GM19452 (cell line): ENCODE data around the gene ITPR1.

Source experiments
- ATAC-seq: cut with Tn5 transposase; IDR thresholded peaks from one replicate; pipeline ENCODE4 v1.9.1; 2021; ENCODE audit not compliant: unreplicated experiment

ITPR1 gene

DNA sequence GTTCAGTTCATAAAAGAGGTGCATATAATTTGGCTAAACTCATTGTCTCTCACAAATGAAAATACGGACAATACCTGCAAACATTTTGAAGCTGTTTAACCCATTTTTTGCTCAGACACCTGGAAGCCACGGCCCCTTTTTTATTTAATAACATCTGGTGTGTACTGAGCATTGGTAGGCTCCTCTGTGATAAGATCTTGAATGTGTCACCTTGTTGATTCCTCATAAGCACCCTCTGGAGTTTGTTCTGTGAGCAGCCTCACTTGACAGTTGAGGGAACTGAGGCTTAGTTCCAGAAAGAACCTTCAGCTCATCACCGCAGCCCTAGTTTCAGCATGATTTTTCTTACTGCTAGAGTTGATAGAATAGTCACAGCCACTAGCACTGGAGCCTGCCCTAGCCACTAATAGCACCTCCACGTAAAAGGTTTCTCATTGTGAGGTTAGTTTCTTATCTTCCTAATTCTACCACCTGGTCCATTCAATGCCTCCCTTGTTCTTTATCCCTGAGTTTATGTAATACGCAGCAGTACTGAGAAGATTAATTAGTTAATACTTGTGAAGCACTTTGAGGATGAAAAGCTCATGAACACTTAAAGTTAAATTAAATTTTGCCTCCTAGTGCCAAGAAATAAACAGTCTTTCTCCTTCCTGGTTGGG is 71.9 kb downstream of the ITPR1 start:
- no peak for ATAC-seq

DNA sequence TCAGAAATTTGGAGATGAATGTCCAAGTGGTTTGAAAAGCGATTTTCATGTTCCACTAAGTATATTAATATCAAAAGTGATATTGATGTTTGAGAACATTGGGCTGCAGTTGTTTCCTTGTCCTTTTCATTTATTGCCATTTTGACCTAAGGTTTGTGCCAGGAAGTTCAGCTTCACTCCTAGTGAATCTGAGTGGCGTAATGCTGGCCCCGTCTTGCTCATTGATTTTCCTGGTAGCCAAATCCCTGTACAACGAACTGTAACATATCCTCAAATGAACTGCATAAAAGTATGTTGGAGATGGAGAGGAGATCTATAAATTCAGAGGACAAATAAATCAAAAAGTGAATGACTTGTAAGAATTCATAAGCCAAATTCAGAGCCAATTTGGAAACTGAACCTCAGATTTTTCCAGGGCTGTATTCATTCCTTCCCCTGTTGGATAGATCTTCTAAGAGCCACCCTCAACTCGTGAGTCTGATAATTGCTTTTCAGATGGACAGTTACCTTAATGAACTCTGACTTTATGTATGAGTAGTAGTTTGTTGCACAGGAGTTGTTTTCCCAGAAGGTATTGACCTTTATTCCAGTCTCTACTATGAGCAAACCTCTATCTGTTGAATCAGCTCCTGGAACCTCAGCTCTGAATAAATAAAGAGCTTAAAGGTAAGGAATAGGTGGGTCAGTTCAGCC is 72.8 kb downstream of the ITPR1 start:
- ATAC-seq = no peak

DNA sequence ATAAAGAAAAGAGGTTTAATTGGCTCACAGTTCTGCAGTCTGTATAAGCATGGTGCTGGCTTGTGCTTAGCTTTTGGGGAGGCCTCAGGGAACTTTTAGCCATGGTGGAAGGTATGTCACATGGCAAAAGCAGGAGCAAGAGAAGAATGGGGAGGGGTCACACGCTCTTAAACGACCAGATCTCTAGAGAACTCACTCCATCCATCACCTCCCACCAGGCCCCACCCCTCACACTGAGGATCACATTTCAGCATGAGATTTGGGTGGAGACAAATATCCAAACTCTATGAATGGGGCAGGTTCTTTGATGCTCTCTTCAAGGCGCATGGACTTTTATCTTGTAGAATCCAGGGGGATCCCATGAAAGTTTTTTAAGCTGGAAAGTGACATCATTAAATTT is 75.7 kb downstream of the ITPR1 start:
- no peak for ATAC-seq

DNA sequence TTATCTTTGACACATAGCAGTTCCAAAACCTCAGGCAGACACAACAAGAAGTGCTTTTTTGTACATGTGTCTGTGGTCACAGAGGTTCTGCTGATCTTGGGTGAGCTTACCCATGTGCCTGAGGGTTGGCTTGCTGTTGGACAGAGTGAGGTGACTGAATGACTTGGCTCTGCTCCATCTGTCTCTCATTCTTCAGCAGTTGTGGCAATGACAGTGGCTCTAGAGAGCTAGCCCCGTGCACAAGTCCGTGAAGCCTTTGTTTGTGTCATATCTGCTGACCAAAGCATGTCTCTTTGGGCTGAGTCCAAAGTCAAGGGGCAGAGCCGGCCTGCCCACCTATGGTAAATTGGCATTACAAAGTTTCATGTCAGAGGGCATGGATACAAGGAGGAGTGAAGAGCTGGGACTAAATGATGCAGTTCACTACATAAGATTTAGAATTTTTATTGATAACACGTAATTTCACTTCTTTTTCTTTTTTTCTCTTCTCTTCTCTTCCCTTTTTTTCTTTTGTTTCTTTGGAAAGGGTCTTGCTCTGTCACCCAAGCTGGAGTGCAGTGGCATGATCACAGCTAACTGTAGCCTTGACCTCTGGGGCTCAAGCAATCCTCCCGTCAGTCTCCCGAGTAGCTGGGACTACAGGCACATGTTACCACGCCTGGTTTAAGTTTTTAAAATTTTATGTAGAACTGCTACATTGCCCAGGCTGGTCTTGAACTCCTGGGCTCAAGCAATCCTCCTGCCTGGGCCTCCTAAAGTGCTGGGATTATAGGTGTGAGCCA is 77.9 kb downstream of the ITPR1 start:
- ATAC-seq = no peak

DNA sequence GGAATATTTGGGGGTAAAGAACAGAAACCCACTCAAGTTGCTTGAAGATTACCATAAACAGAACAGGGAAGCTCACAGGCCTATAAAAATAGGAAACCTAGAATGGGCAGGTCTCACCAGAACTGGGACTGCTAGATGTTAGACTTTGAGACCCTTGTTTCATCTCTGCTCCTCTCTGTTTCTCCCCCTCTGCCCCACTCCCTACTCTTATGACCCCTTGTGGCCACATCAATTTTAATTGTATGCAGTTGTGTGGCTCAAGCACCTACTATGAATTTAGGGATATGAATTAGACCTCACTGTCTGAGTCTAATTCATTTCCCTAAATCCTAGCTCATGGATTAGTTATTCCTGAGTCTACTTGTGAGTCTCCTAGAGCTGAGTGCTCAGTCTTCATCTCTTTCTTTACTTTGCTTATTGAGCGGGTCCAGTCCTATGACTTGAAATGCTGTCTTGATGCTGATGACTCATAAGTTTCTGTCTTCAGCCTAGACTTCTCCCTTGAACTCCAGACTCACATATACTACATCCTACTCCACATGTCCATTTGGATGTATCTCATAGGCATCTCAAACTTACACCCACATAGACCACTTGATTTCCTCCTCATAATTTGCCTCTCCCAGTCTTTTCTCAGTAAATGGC is 78.7 kb downstream of the ITPR1 start:
- no peak for ATAC-seq

DNA sequence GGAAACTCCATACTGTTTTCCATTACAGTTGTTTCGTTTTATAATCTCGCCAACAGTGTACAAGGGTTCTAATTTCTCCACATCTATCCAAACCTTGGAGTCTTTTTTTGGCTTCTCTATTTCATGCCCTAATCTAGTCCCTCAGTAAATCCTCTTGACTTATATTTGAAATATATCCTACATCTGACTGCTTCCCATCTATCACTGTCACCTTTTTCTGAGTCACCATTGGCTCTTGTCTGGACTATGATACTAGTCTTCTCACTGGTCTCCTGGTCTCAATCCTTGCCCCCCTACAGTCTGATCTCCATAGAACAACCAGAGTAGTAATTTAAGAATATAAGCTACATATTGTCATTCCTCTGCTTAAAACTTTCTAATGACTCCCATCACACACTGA is 80.0 kb downstream of the ITPR1 start:
- no peak for ATAC-seq

DNA sequence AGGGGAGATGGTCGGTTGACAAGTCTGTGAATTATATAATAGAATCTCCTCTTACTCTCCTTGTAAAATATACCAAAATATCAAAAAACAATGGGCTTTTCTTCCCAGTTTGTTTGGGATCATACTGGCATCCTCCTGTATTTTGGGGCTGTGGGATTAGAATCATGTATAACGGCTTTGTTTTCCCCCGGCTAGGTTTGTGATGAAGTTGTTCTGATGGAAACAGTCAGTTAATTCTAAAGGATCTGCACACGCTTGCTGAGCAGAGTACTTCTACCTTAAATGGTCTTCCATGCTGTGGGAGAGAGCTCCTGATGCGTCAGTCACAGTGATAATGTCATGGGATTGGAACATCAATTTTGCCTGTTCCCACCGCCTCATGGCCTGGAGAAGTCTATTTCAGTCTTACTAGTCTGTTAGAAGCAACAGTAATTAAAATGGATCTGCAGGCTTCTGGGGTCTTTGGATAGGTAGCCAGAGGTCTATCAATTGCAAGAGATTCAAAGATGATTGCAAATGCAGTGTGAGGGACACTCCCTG is 81.3 kb downstream of the ITPR1 start:
- ATAC-seq = no peak

DNA sequence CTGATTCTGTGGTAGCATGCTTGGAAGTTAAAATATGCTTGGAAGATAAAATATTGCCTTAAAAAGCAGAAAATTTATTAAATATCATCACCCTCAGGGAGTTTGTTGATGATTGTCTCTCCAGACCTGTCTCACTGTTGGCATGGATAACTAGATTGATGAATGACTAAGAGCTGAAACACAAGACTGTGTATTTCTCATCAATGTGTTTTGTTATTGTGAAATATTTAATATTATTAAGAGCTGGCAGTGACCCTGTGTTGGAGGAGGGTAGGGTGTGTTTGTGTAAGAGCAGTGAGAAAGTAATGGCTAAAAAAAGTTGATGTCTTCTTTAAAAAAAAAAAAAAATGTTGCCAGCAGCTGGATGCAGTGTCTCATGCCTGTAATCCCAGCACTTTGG is 82.2 kb downstream of the ITPR1 start:
- no peak for ATAC-seq

DNA sequence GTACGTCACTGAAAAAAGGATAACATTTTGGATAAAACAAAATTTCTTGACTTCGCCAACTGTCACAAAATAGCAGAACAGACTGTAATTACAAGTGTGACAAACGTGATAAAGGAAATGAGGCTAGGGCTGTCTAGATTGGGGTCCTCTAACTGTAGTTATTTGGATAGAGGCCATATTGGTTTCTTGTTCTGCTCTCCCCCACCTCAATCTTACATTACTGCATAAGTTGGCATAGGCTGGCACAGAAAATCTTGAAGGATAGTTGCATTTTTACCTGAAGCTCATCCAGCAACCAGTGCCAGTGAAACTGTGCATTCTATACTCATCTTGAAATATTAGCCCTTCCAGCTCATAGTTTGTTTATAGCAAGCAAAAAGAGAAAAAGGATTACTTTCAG is 84.6 kb downstream of the ITPR1 start:
- ATAC-seq = no peak

DNA sequence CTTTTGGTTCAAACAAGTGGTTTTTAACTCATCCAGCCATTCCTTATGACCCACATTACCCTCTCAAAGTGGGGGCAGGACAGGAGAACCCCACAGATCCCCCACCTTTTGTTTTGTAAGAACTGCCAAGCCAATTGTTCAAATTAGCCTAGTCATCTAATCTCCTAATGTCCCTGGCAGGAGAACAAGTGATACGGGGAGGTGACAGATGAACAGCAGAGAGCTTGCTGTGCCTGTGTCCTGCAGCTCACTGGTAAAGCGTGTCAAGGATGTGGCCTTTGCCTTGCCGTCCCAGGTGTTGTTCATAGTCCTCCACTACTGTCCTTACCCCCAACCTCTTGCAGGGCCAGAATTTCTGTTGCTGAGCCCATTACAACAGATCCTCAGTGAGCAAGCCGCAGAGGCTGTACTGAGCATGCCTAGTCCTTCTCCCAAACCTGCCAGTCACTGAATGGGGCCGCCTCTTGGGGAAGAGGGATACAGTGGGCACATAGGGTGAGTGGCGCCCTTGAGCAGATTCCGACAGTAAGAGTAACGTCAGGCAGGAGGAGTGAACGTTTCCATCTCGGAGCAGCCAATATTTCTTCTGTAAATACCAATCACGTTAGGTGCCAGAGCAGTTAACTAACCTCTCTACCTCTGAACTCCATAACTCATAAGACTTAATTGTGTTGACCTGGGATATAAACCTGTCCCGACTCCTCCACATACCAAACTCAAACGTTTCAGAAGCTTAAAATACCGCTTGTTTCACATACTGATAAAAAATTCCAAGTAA is 87.4 kb downstream of the ITPR1 start:
- no peak for ATAC-seq

DNA sequence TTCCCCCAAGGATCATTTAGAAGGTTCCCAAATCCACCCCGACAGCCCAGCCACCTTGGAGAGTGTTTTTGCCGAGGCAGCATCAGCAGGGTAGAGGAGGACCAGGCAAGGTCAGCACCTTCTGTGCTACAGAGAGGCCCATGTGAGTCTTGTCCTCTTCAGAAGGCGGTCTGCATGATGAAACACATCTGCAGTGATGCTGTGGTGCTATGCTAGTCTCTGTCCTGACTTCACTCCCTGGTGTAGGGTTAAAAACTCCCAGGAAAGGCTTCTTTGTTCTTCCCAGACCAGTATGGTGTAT is 87.9 kb downstream of the ITPR1 start:
- no peak for ATAC-seq

DNA sequence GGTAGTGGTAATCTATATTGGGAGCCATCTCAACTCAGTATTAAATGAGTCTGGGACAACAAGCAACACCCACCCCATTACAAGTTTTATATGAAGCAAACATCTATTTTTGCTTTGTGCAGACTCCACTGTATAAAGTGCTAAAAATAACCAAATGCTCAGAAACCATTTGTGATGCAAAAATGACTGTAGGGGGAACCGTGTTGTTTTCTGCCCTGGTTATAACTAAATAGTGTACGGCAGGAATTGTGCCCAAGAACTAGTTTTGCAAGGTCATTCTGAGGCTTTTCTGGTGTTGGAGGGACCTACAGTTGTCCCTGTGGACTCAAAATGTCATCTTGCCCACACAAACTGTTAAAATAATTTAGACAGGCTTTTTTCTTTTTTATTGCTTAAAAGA is 88.3 kb downstream of the ITPR1 start:
- ATAC-seq = no peak

DNA sequence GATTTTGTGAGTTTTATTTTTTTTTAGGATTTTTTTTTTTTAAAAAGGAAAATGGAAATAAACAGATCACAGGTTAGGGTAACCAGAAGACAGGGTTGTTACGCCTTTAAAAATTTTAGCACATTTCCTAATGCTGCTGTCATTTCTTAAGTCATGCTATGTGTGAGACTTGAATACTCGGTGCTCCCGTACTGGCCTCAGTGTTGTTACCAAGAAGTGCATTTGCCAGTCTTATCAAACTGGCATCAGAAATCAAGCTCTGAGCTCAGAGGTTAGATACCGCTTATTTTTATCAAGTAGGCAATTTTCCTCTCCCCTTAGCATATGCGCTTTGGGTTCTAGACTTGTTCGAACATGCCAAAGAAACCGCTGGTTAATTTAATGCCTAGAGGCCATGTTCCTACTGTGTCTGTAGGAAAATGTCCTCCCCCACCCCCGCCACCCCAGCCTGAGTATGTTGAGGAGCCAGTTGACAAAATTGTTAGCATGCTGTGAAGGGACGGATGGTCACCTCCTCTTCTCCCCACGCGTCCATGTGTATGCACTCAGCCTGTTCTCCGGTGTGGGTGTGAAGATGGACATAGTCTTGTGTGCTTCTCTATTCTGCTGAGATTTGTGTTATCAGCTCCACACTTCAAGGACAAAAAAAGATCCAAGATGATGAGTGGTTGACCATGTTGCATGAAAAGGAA is 88.9 kb downstream of the ITPR1 start:
- ATAC-seq = no peak

DNA sequence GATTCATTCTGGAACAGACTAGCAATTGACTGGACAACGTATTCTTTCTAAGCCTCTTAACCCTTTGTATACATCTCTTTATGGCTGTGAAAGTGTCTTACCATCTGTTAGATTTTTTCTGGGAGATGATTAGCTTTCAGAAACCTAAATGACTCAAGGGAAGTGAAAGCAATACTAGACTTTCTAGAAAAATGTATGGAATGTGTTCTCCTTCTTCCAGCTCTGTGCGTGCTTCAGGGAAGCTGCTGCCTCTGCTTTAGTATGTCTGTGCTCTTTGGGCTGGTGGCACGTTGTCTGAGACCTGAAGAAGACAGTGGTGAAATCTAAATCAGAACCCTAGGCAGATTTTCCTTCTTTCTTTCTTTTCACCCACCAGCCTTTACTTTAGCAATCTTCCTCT is 89.5 kb downstream of the ITPR1 start:
- ATAC-seq = no peak

DNA sequence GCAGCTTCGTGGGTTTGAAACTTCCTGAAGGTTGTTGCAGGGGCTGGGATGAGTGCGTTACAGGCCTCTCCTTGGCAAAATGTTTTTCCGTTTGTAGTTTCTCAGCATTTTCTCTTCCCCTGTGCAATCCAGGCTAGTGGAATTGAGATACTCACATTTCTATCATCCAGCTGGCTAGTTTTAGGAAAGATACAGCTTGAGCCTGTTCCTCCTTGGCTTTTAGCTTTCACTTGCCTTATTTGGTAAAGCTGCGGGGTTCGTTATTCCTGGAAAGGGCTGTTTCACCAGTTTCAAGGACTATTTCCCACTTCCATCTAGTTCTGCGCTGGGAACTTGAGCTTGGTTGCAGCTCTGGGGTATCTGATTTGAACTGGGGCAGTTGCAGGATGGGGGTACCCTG is 90.3 kb downstream of the ITPR1 start:
- ATAC-seq = no peak

DNA sequence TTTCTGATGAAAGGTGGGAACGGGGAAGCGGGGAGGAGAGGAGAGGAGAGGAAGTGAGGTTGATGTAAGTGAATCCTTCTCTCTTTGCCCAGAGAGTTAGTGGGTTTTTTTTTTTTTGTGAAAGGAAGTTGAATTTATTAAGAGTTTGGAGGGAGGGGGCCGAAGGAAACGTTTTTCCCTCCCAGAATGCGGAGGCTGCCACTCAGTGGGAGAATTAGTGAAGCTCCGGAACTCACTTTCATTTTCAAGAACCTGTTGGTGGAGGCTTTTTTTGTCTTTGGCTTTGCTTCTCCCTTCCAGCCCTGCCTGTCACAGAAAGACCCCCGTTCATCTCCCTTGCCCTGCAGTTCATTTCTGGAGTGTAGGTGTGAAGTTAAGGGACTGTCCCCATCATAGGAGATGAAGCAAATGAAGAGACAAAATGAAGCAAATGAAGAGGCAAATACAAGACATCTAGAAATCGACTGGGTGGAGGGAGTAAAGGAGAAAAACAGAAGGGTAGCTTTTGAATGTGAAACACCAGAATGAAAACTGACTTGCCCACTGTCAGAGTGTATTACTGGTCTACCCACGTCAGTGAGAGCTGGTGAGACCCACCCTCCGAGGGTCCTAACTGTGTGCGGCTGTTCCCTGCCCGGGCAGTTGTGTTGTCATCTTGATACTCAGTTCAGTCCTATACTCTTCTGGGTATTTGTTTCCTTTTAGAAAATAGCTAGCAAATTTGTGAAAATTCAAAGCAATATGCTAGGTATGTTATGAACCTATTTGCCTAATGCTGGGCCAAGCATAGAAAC is 91.5 kb downstream of the ITPR1 start:
- ATAC-seq = no peak

DNA sequence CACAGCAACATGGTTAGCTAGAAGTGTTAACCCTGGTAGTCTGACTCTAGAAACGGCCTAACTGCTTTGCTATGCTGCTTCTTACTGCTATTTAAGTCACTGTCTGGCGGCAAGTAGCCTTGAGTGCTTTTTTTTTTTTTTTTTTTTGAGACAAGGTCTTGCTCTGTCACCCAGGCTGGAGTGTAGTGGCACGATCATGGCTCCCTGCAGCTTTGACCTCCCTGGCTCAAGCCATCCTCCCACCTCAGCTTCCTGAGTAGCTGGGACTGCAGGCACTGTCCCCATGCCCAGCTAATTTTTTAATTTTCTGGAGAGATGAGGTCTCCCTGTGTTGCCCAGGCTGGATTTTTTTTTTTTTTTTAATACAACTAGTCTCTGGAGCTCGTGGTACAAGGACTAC is 93.2 kb downstream of the ITPR1 start:
- ATAC-seq = no peak

DNA sequence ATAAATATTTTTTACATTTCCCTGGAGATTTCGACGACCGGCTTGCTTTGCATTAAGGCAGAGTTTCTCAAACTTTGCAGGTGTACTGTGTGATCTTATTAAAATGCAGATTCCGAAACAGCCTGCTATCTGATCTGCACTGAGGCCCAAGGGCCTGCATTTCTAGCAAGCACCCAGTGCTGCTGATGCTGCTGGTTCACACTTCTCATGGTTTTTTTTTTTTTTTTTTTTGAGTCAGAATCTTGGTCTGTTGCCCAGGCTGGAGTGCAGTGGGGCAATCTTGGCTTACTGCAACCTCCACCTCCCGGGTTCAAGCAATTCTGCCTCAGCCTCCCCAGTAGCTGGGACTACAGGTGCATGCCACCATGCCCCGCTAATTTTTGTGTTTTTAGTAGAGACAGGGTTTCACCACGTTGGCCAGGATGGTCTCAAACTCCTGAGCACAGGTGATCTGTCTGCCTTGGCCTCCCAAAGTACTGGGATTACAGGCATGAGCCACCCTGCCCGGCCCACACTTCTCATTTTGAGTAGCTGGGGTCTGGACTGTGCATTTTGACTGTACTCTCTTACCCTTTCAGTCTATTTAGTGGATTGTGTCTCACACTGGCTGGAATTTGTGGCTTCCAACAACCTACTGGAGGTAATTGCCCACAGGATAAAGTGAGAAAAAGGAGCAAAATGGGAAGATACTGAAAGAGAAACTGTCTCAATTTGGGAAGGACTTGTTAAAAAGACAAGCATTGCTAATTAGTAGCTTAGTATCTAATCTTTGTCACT is 94.1 kb downstream of the ITPR1 start:
- no peak for ATAC-seq

DNA sequence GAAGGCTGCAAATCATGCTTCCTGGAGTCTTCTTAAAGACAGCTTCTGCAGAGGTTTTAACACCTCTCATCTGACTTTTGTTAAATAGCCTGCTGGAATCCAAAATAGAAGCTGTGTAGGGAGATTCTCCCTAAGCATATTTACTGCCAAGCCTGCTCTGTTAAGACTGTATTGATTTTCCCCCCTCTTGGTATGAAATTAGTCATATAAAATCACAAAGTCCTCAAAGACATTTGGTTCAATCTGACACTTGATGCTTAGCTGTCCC is 94.6 kb downstream of the ITPR1 start:
- ATAC-seq = no peak
